Measurements from ENCODE around the gene BEAN1. TPM values are rescaled to one million over a fixed set of nuclear protein-coding genes. Genes with fewer than 3 reads are reported as not detected.
"Not testable (repeated sequence)": the region's sequence is repeated elsewhere in the genome, so short reads cannot be mapped to it uniquely, and the experiment has no call there.

The BEAN1 gene
- total RNA-seq, 4 donors from 2014 or later = not detected

DNA sequence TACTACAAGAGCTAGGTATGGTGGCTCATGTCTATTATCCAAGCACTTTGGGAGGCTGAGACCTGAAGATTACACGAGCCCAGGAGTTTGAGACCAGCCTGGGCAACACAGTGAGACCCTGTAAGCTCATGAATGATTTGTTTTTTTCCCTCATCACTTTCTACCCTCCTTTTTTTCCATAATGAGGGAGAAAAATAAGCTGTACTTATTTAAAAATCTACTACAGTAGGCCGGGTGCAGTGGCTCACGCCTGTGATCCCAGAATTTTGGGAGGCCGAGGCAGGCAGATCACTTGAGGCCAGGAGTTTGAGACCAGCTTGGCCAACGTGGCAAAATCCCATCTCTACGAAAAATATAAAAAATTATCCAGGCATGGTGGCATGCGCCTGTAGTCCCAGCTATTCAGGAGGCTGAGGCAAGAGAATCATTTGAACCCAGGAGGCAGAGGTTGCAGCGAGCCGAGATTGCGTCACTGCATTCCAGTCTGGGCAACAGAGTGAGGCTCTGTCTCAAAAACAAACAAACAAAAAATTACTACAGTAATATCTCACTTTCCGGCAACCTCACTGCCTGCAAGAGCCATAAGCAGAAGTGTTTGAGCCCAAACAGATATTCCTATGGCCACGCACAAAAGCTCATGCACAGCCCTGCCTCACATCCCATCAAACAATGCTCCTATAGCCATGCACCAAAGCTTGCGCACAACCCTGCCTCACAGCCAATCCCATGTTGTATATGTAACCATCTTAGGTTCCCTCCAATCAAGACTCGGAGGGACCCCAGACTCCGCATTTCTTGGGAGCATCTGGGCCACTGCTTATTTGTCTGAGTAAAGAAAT lies 85.4 kb downstream of the BEAN1 start:
- DNase-seq = peak; percentile 10 to 48 (median 20)
- Histone ChIP-seq H3K4me3 (no peak overlapping the region), H3K27me3 (no peaks in the 10 kb centered on the region), H3K4me1 (peaks cover 11 to 26% (median 22%) of the 10 kb centered on the region in 4 donors), H3K9me3 (no peaks in the 10 kb centered on the region), H3K27ac (peak overlapping the region; percentile 16 to 45 (median 29)), H3K36me3 (peaks cover 0 to 14% (median 0%) of the 10 kb centered on the region in 3 donors)
- TF ChIP-seq, protein P1, sequence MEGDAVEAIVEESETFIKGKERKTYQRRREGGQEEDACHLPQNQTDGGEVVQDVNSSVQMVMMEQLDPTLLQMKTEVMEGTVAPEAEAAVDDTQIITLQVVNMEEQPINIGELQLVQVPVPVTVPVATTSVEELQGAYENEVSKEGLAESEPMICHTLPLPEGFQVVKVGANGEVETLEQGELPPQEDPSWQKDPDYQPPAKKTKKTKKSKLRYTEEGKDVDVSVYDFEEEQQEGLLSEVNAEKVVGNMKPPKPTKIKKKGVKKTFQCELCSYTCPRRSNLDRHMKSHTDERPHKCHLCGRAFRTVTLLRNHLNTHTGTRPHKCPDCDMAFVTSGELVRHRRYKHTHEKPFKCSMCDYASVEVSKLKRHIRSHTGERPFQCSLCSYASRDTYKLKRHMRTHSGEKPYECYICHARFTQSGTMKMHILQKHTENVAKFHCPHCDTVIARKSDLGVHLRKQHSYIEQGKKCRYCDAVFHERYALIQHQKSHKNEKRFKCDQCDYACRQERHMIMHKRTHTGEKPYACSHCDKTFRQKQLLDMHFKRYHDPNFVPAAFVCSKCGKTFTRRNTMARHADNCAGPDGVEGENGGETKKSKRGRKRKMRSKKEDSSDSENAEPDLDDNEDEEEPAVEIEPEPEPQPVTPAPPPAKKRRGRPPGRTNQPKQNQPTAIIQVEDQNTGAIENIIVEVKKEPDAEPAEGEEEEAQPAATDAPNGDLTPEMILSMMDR (IDR thresholded peaks at IDR 0.05) = no peak
- no peak for TF ChIP-seq POLR2A (IDR thresholded peaks at IDR 0.05)

DNA sequence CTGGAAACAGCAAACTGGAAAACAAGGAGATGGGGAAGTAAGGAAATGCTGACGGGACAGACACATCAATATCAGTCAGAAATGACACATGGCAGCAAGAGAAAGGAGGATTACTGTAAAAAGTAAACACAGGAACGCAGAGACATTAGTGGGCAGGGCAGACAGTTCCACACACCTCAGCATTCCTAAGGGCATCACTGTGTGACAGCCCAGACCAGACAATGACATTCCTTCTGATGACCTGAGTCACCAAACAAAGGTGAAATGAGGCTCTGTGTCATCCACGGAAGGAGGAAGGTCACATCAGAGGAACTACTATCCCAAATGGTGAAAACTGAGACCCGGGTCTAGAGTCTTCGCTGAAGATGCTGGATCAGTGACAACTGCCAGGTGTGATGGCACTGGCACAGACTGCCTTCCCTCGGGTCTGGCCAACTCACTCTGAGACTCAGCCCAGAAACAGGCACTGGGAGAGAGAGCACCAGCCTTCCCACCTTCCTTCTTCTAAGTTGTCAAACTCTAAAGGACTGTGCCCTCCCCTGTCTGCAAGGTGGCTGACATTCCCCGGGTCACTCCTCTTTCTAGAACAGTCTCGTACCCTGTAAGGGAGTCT lies 86.1 kb downstream of the BEAN1 start:
- Histone ChIP-seq H3K4me1 (peaks cover 17 to 33% (median 26%) of the 10 kb centered on the region in 4 donors), H3K4me3 (no peak overlapping the region), H3K36me3 (peaks cover 0 to 14% (median 0%) of the 10 kb centered on the region in 3 donors), H3K9me3 (no peaks in the 10 kb centered on the region), H3K27me3 (no peaks in the 10 kb centered on the region), H3K27ac (peak overlapping the region in 1 of 4 donors; percentile 45)
- DNase-seq = peak in 2 of 3 donors; percentile 15 to 48
- TF ChIP-seq, protein P1 (IDR thresholded peaks at IDR 0.05) = no peak
- no peak for TF ChIP-seq POLR2A (IDR thresholded peaks at IDR 0.05)

DNA sequence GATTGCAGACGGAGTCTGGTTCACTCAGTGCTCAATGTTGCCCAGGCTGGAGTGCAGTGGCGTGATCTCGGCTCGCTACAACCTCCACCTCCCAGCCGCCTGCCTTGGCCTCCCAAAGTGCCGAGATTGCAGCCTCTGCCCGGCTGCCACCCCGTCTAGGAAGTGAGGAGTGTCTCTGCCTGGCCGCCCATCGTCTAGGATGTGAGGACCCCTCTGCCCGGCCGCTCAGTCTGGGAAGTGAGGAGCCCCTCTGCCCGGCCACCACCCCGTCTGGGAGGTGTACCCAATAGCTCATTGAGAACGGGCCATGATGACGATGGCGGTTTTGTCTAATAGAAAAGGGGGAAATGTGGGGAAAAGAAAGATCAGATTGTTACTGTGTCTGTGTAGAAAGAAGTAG lies 87.3 kb downstream of the BEAN1 start:
- H3K4me1 ChIP-seq = peaks cover 17 to 36% (median 24%) of the 10 kb centered on the region in 4 donors
- H3K9me3 ChIP-seq = not testable (repeated sequence)

DNA sequence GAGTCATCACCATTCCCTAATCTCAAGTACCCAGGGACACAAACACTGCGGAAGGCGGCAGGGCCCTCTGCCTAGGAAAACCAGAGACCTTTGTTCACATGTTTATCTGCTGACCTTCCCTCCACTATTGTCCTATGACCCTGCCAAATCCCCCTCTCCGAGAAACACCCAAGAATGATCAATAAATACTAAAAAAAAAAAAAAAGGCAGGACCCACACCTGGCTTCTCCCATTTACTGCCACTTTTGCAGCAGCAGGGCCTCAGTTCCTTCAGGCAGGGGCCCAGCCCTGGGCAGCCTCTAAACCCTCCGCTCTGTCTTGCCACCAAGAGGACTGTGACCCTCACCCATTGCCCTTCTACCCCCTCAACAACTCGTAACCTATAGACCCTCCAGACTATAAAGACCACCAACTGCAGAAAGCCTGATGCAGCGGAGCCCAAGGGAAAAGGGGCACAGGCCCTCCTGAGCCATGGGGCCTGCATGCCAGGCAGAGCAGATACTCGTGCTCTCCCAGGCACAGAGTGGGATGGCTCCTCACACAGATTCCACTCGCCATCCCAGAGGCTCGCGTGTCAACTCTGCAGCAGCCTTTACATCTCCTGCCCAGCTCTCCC lies 88.0 kb downstream of the BEAN1 start:
- H3K27me3 ChIP-seq, H3K9me3 ChIP-seq, H3K4me3 ChIP-seq: not testable (repeated sequence)
- Histone ChIP-seq H3K36me3 (peaks cover 0 to 14% (median 0%) of the 10 kb centered on the region in 3 donors), H3K27ac (peak overlapping the region in 3 of 4 donors; percentile 83 to 99 (median 90)), H3K4me1 (peaks cover 17 to 41% (median 30%) of the 10 kb centered on the region in 4 donors)
- DNase-seq = peak in 2 of 3 donors; percentile 15 to 48

More for the DNA sequence above, 87.3 kb downstream of the BEAN1 start:
- H3K27me3 ChIP-seq, H3K27ac ChIP-seq, H3K4me3 ChIP-seq: not testable (repeated sequence)
- peaks cover 0 to 14% (median 0%) of the 10 kb centered on the region in 3 donors for H3K36me3 ChIP-seq
- DNase-seq = peak in 2 of 3 donors; percentile 12 to 42

DNA sequence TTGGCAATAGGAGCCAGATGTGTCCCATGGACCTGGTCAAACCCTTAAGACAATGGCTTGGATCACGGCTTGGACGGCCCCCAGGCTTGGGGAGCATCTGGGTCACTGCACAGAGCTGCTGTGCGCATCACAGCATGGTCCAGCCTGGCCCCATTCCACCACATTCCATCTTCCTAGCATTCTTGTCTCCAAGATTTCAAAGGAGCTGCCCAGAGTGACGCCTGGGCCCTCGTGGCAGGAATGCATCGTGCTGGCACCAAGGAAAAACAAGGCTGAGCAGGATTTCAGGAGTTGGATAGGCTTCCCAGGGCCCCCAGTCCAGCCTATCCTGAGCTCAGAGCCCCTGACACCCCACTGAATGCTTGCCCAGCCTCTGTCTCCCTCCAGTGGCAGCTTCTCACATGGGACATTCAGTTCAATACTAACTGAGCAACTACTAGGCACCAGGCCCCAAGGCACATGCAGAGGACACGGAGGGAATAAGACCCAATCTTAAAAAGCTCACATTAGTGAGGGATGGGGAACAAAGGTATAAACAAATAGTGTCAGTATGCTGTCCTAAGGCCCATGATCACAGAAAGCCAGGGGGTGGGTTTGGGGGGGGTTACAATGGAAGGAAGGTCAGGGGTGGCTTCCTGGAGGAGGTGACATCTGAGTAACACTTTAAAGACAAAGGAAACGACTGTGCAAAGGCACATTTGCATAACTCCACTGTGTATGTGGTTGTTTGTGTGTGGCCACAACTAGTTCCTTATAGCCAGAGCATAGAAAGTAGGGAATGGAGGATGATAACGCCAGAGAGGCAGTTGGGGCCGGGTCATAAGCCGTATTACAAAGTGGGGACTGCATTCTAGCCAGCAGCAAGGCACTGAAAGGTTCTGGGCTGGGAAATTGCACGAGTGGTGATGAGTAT lies 88.8 kb downstream of the BEAN1 start:
- H3K27me3 ChIP-seq = no peaks in the 10 kb centered on the region
- H3K4me1 ChIP-seq = peaks cover 17 to 49% (median 34%) of the 10 kb centered on the region in 4 donors
- TF ChIP-seq, protein P1 (IDR thresholded peaks at IDR 0.05) = peak in 4 of 6 experiments; percentile 30 to 44 (median 35)
- TF ChIP-seq POLR2A (IDR thresholded peaks at IDR 0.05) = no peak
- H3K27ac ChIP-seq = peak overlapping the region; percentile 83 to 99 (median 92)
- peaks cover 0 to 8% (median 0%) of the 10 kb centered on the region in 3 donors for H3K36me3 ChIP-seq
- DNase-seq = peak; percentile 28 to 46 (median 39)
- H3K4me3 ChIP-seq = peak overlapping the region in 2 of 4 donors; percentile 27 to 31
- H3K9me3 ChIP-seq = no peaks in the 10 kb centered on the region

DNA sequence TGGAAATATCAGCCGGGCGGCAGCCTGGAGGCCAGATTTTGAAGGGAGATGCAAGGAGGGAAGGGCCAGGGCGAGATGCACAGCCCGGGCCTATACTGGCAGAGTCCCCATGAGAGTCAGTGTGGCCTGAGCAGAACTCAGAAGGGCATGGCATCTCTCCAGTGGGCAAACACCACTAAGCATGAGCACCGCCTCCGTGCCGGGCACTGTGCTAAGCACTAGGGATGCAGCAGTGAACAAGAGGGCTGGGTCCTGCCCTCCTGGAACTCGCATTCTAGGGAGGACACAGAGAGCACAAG lies 89.4 kb downstream of the BEAN1 start:
- DNase-seq = no peak
- Histone ChIP-seq H3K27me3 (no peaks in the 10 kb centered on the region), H3K4me3 (peak overlapping the region in 2 of 4 donors; percentile 27 to 31), H3K4me1 (peaks cover 17 to 52% (median 40%) of the 10 kb centered on the region in 4 donors), H3K36me3 (peaks cover 0 to 2% (median 0%) of the 10 kb centered on the region in 3 donors), H3K9me3 (no peaks in the 10 kb centered on the region), H3K27ac (peak overlapping the region; percentile 83 to 99 (median 92))
- no peak for TF ChIP-seq POLR2A (IDR thresholded peaks at IDR 0.05)
- TF ChIP-seq, protein P1 (IDR thresholded peaks at IDR 0.05) = no peak

Measured in Peyer's patch (tissue), 4 donors.